ENCODE measurements around the gene NANP. TPM values are rescaled to one million over a fixed set of nuclear protein-coding genes. Genes with fewer than 3 reads are reported as not detected.

NANP gene
- total RNA-seq, 1 experiment from 2014 or later: 7.3 TPM

DNA sequence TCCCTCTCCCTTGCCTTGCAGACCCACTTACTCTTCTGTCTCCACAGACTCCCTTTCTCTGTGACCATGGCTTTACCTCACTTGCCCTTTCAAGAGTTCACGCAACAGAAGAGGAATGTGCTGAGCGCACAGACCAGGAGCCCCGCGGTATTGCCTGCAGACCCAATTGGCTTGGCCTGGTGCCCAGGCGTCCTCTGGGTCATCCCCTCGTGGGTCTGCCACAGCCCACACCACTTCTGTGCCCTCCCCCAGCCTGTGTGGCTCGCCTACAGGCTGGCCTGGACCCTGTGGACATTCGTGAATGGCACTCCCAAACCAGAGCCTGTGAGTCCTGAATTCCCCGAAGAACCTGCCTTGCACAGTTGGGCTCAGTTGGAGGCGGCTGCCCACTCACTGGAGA lies 23.2 kb downstream of the NANP start:
- DNase-seq (ENCODE audit: low read depth, low spot score) (no peak), ATAC-seq (no peak)
- intact Hi-C loops (cut with micrococcal nuclease): no loop called here
- Histone ChIP-seq H3K27me3 (ENCODE audit: insufficient read depth, low read length) (no peaks in the 10 kb centered on the region), H4K20me1 (ENCODE audit: insufficient read depth) (no peaks in the 10 kb centered on the region), H3K79me2 (ENCODE audit: insufficient read depth, low read length) (no peaks in the 10 kb centered on the region), H3K27ac (ENCODE audit: low read depth, low read length) (no peak overlapping the region), H3K9ac (ENCODE audit: low read length) (no peak overlapping the region), H3K9me3 (ENCODE audit: control insufficient read depth in 1 of 2, insufficient read depth in 1 of 2, low read depth in 1 of 2, low read length in 2 of 2) (no peaks in the 10 kb centered on the region), H3K4me3 (replicated peaks in 1 of 2; ENCODE audit: low read depth in 1 of 2, low read length in 2 of 2) (no peak overlapping the region), H3K36me3 (ENCODE audit: control insufficient read depth in 1 of 2, insufficient read depth in 2 of 2, low read length in 2 of 2) (no peaks in the 10 kb centered on the region), H2AFZ (ENCODE audit: low read depth, low read length, poor library complexity, severe bottlenecking) (no peak overlapping the region), H3K4me2 (ENCODE audit: low read length) (no peak overlapping the region), H3K4me1 (ENCODE audit: control insufficient read depth in 1 of 2, insufficient read depth in 2 of 2, low read length in 2 of 2) (no peaks in the 10 kb centered on the region), H3K9me2 (ENCODE audit: insufficient read depth) (no peaks in the 10 kb centered on the region)
- ChIA-PET POLR2A (no interaction called here), RAD21 (ENCODE audit: low non-redundant PET in 1 of 2, low total read pairs in 2 of 2, uncharacterized antibody in 2 of 2, unreplicated experiment in 2 of 2) (no interaction called here), CTCF (no interaction called here)
- BruUV-seq (replicated peaks): no TSS peak
- TF ChIP-seq SIN3A (IDR thresholded peaks at IDR 0.05; ENCODE audit: low read depth) (no peak), ZFX (IDR thresholded peaks at IDR 0.05) (no peak), RAD21 (IDR thresholded peaks at IDR 0.05; ENCODE audit: low read depth) (no peak), SP1 (IDR thresholded peaks at IDR 0.05; ENCODE audit: low read depth) (no peak), POLR2A (IDR thresholded peaks at IDR 0.05; ENCODE audit: borderline replicate concordance, extremely low read depth, insufficient read depth, insufficient read length) (no peak), YY1 (IDR thresholded peaks at IDR 0.05; ENCODE audit: extremely low read depth, insufficient replicate concordance, low read depth, low read length) (no peak), EZH2phosphoT487 (IDR thresholded peaks at IDR 0.05; ENCODE audit: borderline replicate concordance) (no peak), ELF1 (IDR thresholded peaks at IDR 0.05; ENCODE audit: borderline replicate concordance, low read depth) (no peak), POLR2AphosphoS5 (IDR thresholded peaks at IDR 0.05; ENCODE audit: low read depth, low read length) (no peak), SRF (IDR thresholded peaks at IDR 0.05; ENCODE audit: low read depth) (no peak), ZNF274 (IDR thresholded peaks at IDR 0.05; ENCODE audit: low read depth, low read length) (no peak), CTCF (IDR thresholded peaks at IDR 0.05 in 2 of 3, conservative IDR thresholded peaks at IDR 0.05 in 1 of 3; ENCODE audit: borderline replicate concordance in 1 of 3, insufficient read depth in 1 of 3, low read depth in 2 of 3, low read length in 2 of 3) (no peak), EGR1 (IDR thresholded peaks at IDR 0.05; ENCODE audit: low read depth) (no peak), TCF7L2 (IDR thresholded peaks at IDR 0.05; ENCODE audit: borderline replicate concordance, extremely low read depth, insufficient read depth, insufficient read length) (no peak), MAX (IDR thresholded peaks at IDR 0.05) (no peak), FOSL1 (IDR thresholded peaks at IDR 0.05; ENCODE audit: low read depth) (no peak), CBX3 (IDR thresholded peaks at IDR 0.05; ENCODE audit: low read depth) (no peak)
